ENCODE measurements around the gene CLCA4.

DNA sequence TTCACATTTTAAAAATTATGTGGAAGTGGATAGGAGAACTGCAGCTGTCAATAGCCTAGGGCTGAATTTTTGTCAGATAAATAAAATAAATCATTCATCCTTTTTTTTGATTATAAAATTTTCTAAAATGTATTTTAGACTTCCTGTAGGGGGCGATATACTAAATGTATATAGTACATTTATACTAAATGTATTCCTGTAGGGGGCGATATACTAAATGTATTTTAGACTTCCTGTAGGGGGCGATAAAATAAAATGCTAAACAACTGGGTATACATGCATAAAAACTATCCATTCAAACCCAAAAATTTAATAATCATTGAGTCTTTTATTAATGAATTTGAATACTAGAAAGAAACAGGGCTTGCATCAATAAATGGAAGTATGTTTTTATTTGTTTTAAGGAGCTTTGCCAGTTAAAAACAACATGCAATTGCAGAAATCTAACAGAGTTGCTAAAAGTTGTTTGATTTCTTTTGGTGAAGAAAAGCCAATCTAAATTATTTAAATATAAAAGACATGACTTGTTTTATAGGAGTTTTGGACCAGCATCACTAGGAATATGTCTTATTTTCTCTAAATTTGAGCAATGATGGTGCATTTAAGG lies 46.8 kb upstream of the CLCA4 start:
- TF ChIP-seq, protein P1, sequence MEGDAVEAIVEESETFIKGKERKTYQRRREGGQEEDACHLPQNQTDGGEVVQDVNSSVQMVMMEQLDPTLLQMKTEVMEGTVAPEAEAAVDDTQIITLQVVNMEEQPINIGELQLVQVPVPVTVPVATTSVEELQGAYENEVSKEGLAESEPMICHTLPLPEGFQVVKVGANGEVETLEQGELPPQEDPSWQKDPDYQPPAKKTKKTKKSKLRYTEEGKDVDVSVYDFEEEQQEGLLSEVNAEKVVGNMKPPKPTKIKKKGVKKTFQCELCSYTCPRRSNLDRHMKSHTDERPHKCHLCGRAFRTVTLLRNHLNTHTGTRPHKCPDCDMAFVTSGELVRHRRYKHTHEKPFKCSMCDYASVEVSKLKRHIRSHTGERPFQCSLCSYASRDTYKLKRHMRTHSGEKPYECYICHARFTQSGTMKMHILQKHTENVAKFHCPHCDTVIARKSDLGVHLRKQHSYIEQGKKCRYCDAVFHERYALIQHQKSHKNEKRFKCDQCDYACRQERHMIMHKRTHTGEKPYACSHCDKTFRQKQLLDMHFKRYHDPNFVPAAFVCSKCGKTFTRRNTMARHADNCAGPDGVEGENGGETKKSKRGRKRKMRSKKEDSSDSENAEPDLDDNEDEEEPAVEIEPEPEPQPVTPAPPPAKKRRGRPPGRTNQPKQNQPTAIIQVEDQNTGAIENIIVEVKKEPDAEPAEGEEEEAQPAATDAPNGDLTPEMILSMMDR (IDR thresholded peaks at IDR 0.05; ENCODE audit: low read depth, low read length) = peak; percentile 98
- no peak for TF ChIP-seq EZH2phosphoT487 (IDR thresholded peaks at IDR 0.05; ENCODE audit: low read depth)

All from OCI-LY3 (cell line).